Esophagus mucosa (tissue), 1 donor: Measurements from ENCODE around the gene GCSAML. TPM values are rescaled to one million over a fixed set of nuclear protein-coding genes. Genes with fewer than 3 reads are reported as not detected.

Experiments
- ATAC-seq: fragments of 200-7000 bp; cut with Tn5 transposase; one replicate; pipeline ENCODE4 v1.9.1; 2020
- total RNA-seq: library from RNA; stranded (reverse); gene quantifications from one replicate; pipeline ENCODE4 v1.2.4, GENCODE V29; 2023
- donor health status: DM: yes; HTN: yes; CAD: no.

The GCSAML gene
- total RNA-seq, 1 donor from 2014 or later: not detected

GRCh38 chr1:247574664-247575063 is 25.7 kb downstream of the GCSAML start:
- ATAC-seq: no peak

- no peak for ATAC-seq
These were observed 27.6 kb downstream of the GCSAML start for GRCh38 chr1:247576514-247576913.

GRCh38 chr1:247578946-247579460 is 30.1 kb downstream of the GCSAML start:
- ATAC-seq: no peak

GRCh38 chr1:247588060-247588459 is 39.1 kb downstream of the GCSAML start, which contains the start of gene OR2G2:
TSS of gene OR2G2 (plus strand) at chr1:247588360. CDS start at chr1:247588360, 0 bp downstream.
- no peak for ATAC-seq

GRCh38 chr1:247605286-247605685 is 56.4 kb downstream of the GCSAML start, which contains the start of gene OR2G3:
TSS of gene OR2G3 (plus strand) at chr1:247605586. CDS start at chr1:247605586, 0 bp downstream.
- ATAC-seq: no peak

GRCh38 chr1:247613405-247613804 is 64.5 kb downstream of the GCSAML start:
- ATAC-seq: no peak

GRCh38 chr1:247614625-247615024 is 65.7 kb downstream of the GCSAML start:
- no peak for ATAC-seq

Other genes starting within 250 kb of the GCSAML start
- gene ZNF496, start 217.3 kb upstream of the GCSAML start, total RNA-seq: 6.8 TPM
- gene NLRP3, start 133.0 kb upstream of the GCSAML start, total RNA-seq: 0.36 TPM
- not detected for gene OR2B11, start 91.0 kb upstream of the GCSAML start, total RNA-seq
- gene OR2C3, start 12.7 kb upstream of the GCSAML start, total RNA-seq: not detected
- gene OR2G2, start 39.2 kb downstream of the GCSAML start, total RNA-seq: not detected
- gene OR2G3, start 56.5 kb downstream of the GCSAML start, total RNA-seq: not detected
- gene OR13G1, start 130.6 kb downstream of the GCSAML start, total RNA-seq: not detected
- not detected for gene OR6F1, start 167.5 kb downstream of the GCSAML start, total RNA-seq
- gene OR14K1, start 189.5 kb downstream of the GCSAML start, total RNA-seq: not detected
- not detected for gene OR14A2, start 199.0 kb downstream of the GCSAML start, total RNA-seq
- not detected for gene OR1C1, start 211.4 kb downstream of the GCSAML start, total RNA-seq